Stimulated activated CD4-positive, alpha-beta T cell treated with anti-CD3 and anti-CD28 coated beads, Interleukin-2, amount 100 ng/mL, for 24 hours (primary cell): ENCODE measurements around the gene DNAH11.
A peak's percentile ranks its signal among the peaks of the same experiment; 100 is the strongest.
"Not testable (repeated sequence)": the region's sequence is repeated elsewhere in the genome, so short reads cannot be mapped to it uniquely, and the experiment has no call there.

ENCODE experiments used
- DNase-seq, 2 donors: peaks; one replicate each; pipeline ENCODE4 v3.0.0-alpha.2; 2020

DNAH11 gene

DNA sequence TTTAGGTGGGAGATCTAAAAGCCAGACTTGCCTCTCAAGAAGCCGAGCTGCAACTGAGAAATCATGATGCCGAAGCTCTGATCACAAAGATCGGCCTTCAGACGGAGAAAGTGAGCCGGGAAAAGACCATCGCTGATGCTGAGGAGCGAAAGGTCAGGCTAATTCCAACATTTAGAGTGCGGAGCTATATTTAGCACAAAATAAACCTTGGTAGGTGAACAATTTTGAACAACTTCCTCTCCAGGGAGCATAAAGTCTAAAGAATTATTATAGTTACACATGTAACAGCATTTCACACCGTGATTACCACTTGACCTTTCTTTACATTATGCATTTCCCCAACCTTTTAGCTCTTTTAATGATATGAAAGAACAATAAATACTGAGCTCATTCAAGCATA, 236.1 kb downstream of the DNAH11 start:
- no peak for DNase-seq

DNA sequence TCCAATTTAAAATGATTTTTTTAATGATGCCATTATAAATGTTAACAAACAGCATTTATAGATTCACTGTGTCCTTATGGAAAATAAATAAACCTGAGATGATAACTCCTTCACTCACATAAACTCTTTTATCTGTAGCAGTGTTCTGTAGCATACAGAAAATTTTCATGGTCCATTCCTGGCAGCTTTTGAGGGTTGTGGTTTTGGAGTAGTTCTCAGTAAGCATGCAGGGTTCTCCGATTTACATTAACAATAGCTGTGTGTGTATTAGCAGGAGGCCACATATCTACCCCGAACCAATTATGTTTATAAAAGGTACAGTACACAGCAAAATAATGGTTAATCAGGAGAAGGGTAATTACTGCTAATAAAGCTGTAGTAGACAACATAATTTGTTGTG, 240.2 kb downstream of the DNAH11 start:
- no peak for DNase-seq

DNA sequence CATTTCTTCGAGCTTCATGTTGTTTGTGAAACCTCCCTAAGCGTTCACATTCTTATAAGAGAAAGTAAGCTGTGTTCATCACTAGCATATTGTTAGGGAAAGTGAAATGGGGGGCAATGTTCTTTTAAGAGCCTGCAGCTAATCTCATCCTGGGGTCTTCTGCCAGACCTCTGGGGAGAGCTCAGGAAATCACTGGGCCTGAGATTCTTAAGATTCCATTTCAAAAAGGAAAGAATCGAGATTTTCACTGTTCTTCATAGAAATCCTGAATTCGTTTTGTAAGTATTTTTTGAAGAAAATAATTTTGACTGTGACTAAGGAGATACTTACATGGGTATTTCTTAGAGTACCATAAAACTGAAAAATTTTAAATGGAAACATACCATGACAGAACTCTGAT, 242.2 kb downstream of the DNAH11 start:
- DNase-seq = no peak

DNA sequence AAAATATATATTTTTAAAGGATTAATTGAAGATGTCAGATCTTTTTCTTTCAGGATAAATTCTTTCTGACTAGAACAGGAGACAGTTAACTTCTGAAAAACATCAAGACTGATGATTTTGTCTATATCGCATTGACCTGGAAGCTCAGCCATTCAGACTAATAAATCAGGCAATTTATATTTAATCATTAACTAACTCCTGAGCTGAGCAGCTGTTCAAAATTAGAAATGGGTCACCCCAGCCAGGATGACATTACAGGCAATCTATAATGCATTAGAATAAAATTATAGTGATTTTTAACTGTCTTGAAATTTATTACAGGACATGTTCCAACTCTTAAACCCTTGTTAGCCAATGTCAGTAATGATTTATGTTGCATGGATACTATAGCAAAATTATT, 263.0 kb downstream of the DNAH11 start:
- no peak for DNase-seq

DNA sequence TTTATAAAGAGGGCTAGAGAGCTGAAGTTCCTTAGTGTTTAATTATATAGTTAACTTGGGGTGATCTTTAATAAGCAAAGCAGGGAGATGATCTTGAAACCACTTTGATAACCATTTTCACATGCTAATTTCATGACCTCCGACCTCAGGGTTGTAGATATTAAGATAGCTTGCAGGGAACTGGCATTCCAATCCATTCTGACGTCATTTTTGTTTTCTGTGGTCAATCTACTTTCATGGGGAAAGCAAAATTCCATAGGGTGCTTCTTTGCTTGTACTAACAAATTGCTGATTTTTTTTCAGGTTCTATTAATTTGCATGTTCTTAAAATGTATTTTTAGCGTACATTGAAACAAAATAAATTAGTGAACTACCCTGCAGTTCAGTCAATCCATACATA, 263.5 kb downstream of the DNAH11 start:
- DNase-seq = no peak

DNA sequence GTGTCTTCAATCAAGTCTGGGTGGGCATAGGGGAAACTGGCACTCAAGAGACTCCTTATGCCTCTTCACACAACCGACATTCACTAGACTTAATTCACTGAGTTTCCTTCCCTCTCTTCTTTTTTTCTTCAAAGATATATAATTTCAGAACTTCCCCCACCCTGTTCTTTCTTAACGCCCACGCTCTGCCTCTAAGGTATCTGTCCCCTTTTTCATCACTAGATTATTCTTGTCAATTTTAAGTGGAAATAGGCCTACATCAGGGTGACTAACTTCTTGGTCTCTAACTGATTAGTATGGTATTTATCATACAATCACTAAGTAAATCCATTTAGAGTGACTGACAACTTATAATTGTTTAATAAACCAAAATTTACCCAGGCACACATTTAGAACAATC, 276.2 kb downstream of the DNAH11 start:
- DNase-seq = peak in 1 of 2 donors; percentile 1

DNA sequence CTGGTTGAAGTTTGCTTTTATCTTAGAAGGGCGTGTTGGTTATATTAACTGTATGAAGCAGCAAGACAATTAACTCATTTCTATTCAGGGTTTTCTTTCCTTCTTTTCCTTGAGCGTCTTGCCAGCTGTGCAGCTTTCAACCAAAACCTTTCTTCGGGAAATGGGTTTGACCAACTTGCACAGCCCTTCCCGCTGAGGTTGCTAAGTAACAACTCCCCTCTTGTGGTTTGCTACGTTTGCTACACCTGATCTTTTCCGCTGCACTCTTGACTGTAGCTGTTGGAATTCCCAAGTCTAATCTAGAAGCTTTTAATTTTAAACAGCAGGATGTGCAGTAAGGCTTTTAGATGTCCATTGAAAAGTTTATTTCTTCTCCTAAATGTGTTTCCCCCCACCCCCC, 286.0 kb downstream of the DNAH11 start:
- no peak for DNase-seq

DNA sequence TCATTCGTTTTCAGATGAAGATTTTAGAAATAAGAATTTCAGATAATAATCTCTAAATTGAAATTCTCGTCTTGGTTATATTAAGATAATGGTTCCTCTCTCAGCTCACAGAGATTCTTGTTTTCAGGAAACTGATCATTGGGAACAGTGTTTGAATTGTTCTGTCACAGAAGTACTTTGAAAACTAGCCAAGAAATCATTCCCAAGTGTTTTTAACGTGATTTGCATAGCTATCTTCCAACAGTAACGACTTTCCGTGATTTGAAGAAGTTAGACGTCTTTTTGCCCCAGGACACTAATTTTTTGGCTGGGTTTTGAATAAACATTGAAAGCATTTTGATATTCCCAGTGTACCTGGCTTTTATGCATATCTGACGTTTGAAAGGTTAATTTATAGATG, 286.9 kb downstream of the DNAH11 start:
- no peak for DNase-seq

DNA sequence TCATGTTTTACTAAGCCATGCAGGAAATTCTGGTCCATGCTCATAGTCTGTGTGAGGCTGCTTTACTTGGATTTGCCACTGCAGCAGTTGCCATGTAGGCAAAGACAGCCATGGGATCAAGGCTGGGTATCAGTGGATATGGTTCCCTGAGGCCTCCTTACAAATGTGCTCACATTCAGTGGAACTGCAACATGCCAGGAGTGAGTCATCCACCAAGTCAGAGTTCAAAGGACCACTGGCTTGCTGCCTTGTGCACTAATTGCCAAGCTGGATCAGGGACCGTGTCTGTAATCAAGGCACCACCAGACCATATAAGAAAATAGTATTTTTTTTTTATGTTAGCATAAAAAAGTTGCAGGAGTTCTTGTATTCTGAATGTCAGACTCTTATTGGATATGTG, 301.9 kb downstream of the DNAH11 start:
- DNase-seq = no peak

DNA sequence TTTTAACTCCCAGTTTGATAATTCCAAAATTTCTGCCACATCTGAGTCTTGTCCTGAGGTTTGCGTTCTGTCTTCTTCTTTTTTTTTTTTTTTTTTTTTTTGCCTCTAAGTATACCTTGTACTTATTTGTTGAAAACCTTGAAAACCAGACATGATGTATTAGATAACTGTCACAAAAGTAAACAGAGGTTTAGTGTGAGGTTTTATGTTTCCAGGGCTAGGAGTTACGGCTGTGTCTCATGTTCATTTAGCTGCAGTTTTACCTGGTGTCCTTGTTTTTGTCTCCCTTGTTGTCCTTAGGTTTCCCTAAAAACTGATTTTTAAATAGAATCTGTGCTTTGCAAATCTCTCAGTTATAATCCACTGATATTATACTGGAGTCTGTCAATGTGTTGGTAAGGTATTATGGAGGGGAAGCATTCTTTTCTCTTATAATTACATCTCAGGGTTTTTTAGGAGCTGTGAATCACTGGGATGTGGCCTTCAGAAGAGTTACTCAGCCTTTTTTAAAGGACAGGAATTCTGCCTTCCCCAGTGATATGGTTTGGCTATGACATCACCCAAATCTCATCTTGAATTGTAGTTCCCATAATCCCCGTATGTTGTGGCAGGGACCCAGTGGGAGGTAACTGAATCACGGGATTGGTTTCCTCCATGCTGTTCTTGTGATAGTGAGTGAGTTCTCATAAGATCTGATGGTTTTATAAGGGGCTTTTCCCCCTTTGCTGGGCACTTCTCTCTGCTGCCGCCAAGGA, 307.9 kb downstream of the DNAH11 start:
- no peak for DNase-seq

DNA sequence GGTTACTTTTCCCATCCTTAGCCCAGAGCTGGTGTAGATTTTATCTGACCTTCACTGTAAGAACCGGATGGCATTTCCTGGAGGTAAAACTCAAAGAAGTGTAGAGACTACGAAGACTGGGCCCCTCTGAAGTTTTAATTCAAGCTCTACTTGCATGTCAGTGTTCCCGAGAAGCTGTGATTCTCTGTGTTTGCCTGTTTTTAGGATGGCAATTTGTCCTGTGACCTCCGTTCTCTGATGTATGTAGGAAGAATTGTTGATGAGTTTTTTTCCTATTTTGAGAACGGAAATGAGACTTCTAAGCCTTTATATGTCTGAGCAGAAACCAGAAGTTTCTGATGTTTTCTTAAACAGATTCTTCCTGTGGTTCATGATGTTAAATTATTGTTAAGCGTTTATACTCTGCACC, 308.7 kb downstream of the DNAH11 start:
- no peak for DNase-seq

DNA sequence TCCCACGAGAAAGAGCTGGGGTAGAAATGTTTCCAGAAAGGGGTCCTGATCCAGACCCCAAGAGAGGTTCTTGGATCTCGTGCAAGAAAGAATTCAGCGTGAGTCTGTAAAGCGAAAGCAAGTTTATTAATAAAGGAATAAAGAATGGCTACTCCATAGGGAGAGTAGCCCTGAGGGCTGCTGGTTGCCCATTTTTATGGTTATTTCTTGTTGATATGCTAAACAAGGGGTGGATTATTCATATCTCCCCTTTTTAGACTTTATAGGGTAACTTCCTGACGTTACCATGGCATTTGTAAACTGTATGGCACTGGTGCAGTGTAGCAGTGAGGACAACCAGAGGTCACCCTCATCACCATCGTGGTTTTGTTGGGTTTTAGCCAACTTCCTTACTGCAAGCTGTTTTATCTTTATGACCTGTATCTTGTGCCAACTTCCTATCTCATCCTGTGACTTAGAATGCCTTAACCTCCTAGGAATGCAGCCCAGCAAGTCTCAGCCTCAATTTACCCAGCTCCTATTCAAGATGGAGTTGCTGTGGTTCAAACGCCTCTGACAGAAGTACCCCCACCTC, 322.9 kb downstream of the DNAH11 start:
- DNase-seq = not testable (repeated sequence)

DNA sequence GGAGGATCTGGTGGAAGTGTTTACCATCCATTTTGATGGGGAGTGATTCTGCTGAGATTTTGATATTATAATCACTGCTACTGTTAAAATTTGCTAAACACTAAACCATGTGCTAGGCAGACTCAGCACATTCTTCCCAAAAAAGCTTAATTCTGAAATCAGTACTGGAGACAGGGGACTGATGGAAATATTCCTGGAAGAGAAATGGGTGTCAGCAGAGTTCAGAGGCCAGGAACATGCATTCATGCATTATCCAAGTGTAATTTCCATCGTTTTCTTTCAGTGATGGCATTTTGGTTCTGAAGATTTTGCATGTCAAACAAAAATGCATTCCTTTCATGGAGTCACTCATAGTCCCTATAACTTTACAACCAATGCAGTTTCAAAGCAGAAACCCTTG, 323.9 kb downstream of the DNAH11 start:
- no peak for DNase-seq

DNA sequence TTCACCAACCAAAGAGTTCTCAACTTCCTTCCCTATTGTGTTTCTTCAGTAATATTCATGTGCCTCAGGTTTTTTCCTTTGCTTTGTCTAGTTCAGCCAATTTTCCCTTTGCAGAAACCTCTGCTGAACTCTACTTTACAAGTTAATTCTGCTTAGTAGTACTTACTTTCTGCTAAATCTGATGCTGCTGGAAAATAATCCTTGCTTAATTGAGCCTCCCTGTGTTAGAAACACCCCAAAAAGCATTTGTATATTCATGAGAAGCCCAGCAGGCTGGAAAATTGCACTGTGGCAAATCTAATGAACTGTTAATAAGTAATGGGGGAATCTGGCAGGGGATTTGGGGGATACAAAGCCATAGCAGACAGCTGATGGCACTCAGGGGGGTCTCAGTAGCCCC, 324.4 kb downstream of the DNAH11 start:
- DNase-seq = no peak

DNA sequence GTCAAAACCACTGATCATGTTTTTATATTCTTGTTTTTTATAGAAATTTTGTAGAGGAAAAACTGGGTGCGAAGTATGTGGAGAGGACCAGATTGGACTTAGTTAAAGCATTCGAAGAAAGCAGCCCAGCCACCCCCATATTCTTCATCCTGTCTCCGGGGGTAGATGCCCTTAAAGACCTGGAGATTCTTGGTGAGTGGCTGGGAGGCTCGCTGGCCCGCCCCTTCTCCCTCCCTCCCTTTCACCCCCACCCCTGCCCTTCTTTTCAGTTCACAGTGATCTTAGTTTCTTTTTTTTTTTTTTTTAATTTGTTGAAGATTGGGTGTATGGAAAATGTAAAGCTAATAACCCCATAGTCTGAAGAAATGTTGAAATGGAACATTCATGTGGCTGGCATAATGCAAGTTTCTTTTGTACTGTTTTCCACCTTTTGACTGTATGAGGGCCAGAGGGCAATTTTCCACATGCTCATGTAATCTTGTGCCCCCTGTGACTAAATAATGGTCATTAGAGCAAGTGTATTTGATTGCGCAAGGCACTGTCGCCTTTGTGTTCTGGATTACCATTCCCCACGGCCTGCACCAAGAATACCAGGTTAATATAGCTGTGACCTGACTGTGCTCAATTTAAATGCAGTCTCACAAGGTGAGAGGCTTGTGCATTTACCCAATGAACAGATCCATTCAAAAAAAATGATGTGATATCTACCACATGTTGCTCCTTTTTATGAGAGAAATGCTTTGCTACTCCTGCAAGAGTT, 325.2 kb downstream of the DNAH11 start:
- DNase-seq = no peak

DNA sequence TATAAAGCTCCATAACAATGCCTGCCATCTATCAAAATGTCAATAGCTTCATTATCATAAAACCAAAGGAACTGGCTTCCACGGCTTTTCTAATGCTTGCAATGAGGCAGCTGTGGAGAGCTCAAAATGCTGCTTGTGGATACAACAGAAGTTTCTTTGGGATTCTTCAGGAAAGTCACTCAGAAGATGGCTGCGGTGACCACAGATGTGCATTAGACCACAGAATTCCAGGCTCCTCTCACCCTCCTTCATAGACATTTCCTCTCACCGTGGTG, 325.7 kb downstream of the DNAH11 start:
- DNase-seq = no peak

DNA sequence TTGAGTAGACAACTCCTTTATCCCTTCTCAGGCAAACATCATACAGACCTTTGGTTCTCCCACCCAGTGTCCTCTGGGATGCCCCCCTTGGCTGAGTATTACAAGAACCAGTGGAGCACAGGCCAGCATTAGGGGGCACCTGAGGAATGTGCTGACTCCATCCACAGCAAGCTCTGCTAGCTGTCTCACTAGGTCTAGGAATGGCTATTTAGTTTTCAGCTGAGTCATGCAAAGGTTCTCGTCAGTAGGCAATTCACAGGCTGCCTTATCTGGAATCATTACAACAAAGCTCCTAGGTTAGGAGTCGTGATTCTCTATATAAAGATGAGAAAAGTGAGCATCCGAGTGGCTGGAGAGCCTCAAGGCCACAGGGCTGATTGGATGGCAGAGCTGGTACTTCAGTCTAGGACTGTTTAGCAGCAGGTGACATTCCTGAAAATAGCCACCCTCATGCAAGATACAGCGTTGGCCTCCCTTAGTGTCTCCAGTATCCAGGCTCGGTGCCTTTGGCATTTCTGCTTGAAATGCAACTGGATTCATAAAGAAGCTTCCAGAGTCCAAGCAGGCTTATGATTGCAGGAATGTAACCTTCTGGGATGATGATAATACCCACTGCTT, 327.1 kb downstream of the DNAH11 start:
- DNase-seq = no peak

DNA sequence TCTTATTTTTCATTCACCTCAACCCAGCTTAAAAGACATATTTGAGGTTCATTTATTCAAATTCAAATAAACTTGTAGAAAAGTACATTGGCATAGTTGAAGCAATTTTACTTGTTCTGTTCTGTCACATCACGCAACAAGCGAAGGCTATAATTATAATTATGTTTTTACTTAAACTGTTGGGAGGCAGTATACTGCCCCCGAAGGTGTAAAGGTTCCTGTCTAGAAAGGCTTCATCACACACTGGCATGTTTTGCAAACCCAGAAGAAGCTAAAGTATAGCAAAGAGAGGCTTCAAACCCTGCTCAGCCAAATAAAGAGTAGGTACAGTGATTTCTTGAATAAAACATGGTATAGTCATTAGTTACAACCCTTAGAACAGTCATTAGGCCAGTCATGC, 340.2 kb downstream of the DNAH11 start:
- DNase-seq = no peak

DNA sequence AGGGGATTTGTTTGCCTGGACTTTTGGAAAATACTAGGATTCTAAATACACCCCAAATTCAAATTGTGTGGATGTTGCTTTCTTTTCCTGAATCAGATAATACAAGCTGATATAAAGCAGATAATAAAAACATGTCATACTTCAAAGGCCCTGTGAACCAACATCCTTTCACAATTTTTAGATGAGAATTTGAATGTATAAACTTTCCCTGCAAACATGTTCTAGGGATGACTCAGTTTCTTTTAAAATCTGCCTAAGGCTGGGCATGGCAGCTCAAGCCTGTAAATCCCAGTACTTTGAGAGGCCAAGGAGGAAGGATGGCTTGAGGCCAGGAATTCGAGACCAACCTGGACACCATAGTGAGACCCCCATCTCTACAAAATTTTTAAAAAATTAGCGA, 340.7 kb downstream of the DNAH11 start:
- DNase-seq = not testable (repeated sequence)

DNA sequence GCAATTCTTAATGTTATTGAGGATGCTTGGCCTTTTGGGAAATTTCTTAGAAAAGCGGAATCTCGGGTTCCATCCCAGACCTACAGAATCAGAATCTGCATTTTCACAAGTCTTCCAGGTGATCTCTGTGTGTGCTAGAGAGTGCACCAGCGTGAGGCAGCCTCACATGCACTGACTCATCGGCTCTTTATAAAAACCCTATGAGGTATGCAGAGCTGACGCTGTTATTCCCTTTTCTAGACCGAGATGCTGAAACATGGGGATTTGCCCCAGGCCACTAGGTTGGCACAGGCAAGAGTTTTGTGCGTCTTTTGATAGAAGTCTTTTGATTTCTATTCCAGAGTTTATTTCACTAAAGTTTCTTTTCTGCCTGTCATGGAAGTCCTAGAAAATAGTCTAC, 341.7 kb downstream of the DNAH11 start:
- DNase-seq = no peak

DNA sequence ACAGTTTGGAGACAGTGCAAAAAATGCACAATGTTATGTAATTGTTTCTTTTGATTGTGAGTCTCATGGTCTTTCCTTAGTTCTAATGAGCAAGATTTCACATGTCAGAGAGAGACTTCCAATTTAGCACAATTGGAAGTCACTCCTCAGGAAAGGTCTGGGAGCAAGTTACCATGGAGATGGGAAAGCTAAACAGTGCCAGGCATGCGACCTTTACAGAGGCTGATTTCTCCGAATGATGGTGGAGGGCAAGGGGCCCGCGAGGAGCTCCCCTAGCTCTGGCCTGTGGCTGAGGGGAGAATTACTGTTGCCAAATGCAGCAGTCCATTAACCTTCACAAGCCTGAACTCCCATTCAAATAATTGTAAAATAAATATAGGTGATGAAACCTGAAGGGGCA, 343.6 kb downstream of the DNAH11 start:
- no peak for DNase-seq

DNA sequence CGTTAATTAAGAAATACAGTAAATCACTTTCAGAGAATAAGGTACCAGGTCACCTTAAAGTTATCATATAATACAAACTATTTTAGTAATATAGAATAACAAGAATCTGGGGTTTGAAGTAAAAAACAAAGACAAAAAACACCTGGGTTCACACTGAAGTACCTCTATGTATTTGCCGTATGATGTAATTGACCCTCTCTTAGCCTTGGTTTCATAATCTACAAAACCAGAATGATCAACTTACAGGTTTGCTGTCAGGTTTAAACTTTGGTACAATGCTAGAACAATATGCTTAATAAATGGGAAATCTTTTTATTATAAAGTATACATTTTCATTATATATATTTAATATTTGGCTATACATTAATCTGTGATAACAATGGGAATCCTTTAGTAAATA, 344.5 kb downstream of the DNAH11 start:
- DNase-seq = no peak

DNA sequence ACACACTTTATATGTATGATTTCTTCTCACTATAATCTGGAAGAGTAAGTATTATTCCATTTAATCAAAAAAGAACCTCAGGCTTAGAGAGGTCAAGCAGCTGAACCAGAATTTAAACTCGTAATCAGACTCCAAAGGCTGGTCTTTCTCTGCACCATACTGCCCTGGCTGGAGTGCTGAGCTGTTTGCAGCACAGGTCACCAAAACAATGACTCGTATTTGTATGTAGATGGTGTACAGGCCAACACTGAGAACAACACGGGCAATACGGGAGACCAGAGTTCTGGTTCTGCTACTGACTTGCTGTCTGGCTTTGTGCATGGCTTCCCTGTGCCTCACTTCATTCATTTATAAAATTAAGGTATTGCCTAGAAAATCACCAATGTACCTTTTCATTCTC, 344.9 kb downstream of the DNAH11 start:
- DNase-seq = no peak

DNA sequence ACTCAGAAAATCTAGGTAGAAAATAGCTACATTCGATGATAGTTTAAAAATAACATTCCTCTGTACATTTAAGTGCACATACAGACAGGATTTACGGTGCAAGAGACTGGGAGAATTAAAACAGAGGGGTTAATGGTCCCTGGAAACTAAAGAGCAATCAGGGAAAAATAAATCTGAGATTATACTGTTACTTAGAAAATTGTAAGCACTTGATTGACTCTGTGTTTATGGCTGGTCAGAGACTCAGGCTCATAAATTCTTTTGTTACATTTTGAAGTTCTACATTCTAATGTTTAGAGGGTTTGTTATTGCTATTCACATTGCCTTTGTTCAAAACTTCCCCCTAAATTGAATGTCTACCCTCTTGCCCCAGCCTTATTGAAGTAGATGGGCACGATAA, 348.5 kb downstream of the DNAH11 start:
- DNase-seq = no peak
